HL-60 (cell line): ENCODE results near the gene FHIT.

Source experiments
- DNase-seq, 2 experiments: peaks; one replicate each; pipeline ENCODE4 v3.0.0-alpha.2; 2010 to 2020; ENCODE audit warnings: low read depth in 1 of 2, low spot score in 1 of 2
- H3K27ac ChIP-seq: fragments of 250-450 bp; sonication (Bioruptor Pico); replicated peaks from 2 replicates; pipeline ENCODE4 v1.5.1; 2020; ENCODE audit warnings: mild to moderate bottlenecking, moderate library complexity
- H3K27me3 ChIP-seq: fragments of 250-450 bp; sonication (Bioruptor Pico); 2 replicates; pipeline ENCODE4 v1.5.1; 2021; ENCODE audit warnings: mild to moderate bottlenecking, moderate library complexity; ENCODE audit not compliant: insufficient read depth, poor library complexity, severe bottlenecking
- H3K4me3 ChIP-seq: replicated peaks from 2 replicates; pipeline ENCODE4 v1.5.1; 2011; ENCODE audit warnings: mild to moderate bottlenecking, control low read depth, low read length; ENCODE audit not compliant: insufficient read depth
- CTCF ChIP-seq: IDR thresholded peaks from one replicate; pipeline ENCODE4 v1.5.1; 2011; ENCODE audit warnings: low read length, control low read depth, inconsistent platforms; ENCODE audit not compliant: insufficient read depth
- GABPA ChIP-seq: IDR thresholded peaks from 2 replicates; pipeline ENCODE4 v1.6.1; 2012; ENCODE audit warnings: low read depth
- POLR2AphosphoS5 ChIP-seq: IDR thresholded peaks from 2 replicates; pipeline ENCODE4 v1.6.1; 2012; ENCODE audit warnings: low read depth
- REST ChIP-seq: IDR thresholded peaks from 2 replicates; pipeline ENCODE4 v1.6.1; 2012; ENCODE audit warnings: low read depth; ENCODE audit not compliant: insufficient replicate concordance
- SPI1 ChIP-seq: IDR thresholded peaks from 2 replicates; pipeline ENCODE4 v1.6.1; 2012; ENCODE audit warnings: low read depth, mild to moderate bottlenecking, borderline replicate concordance

The FHIT gene

GRCh38 chr3:60187343-60187742, 1063.9 kb downstream of the FHIT start:
- no peak overlapping the region for H3K27ac ChIP-seq
- TF ChIP-seq REST (no peak), POLR2AphosphoS5 (no peak), CTCF (no peak), SPI1 (no peak), GABPA (no peak)
- no peaks in the 10 kb centered on the region for H3K27me3 ChIP-seq
- DNase-seq: no peak
- H3K4me3 ChIP-seq: no peak overlapping the region

GRCh38 chr3:60186359-60186758, 1064.9 kb downstream of the FHIT start:
- TF ChIP-seq REST (no peak), SPI1 (no peak), POLR2AphosphoS5 (no peak), GABPA (no peak), CTCF (no peak)
- no peak overlapping the region for H3K27ac ChIP-seq
- H3K27me3 ChIP-seq: no peaks in the 10 kb centered on the region
- no peak for DNase-seq
- H3K4me3 ChIP-seq: no peak overlapping the region

- no peak for DNase-seq
- H3K27me3 ChIP-seq: no peaks in the 10 kb centered on the region
- H3K27ac ChIP-seq: no peak overlapping the region
- TF ChIP-seq POLR2AphosphoS5 (no peak), REST (no peak), GABPA (no peak), SPI1 (no peak), CTCF (no peak)
- no peak overlapping the region for H3K4me3 ChIP-seq
Observed at GRCh38 chr3:60185161-60185560, 1066.1 kb downstream of the FHIT start.
